ENCODE data around the gene NCOA1. TPM values are rescaled to one million over a fixed set of nuclear protein-coding genes. Genes with fewer than 3 reads are reported as not detected.

NCOA1 gene
- polyA plus RNA-seq, 1 donor (not counting 4 experiments of a cell fraction or from before 2014, with no cell fraction given), result 5.0 TPM

DNA sequence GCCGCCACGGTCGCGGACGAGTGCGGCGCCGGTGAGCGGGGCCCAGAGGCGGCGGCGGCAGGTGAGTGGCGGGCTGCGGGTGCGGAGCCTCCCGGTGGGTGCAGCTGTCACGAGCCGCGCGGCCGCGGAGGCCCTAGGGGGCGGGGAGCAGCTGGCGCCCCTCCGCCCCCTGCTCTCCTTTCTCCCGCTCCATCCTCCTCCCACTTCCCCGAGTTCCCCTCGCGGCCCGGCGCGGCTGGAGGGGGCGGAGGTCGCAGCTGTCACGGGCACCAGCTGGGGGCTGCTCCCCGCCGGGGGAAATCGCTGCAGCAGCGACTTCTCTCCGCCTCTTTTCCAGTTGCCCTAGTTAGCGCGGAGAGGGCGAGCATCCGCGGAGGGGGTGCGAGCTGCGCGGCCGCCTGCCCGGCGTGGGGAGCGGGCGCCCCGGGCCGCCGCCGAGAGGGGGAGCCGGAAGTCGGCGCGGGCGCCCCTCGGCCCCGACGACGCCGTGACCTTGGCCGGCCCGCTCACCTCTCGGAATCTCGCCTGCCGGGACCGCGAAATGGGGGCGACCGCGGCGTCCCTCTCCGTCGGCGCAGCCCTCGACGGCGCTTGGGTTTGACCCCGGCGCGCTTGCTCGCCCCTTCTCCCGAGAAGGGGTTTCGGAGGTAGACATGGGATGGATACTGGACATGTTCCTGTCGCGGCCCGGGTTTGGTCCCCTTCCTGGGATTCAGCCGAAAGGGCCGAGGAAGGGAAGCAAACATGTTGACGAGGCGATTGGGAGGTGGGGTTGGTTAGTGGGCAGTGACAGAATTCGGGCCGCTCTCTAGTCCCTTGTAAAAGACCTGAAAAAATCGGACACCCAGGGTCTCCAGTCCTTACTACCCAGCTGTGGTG, 727 bp downstream of the NCOA1 start:
- Histone ChIP-seq H3K36me3 (ENCODE audit: control insufficient read depth in 2 of 2, extremely low read depth in 1 of 2, insufficient read depth in 2 of 2, low read length in 2 of 2) (no peaks in the 10 kb centered on the region), H3K9me1 (ENCODE audit: control insufficient read depth, extremely low read depth, insufficient read depth, low read length) (no peaks in the 10 kb centered on the region), H3K9ac (ENCODE audit: control insufficient read depth, extremely low read depth, insufficient read depth, low read length) (peak overlapping the region; percentile 71), H3K4me1 (ENCODE audit: control insufficient read depth, extremely low read depth, insufficient read depth, low read length) (peaks cover 8% of the 10 kb centered on the region), H4K20me1 (ENCODE audit: control insufficient read depth, extremely low read depth, insufficient read depth, low read length) (no peaks in the 10 kb centered on the region), H3K27ac (ENCODE audit: control insufficient read depth, insufficient read depth, low read length) (no peak overlapping the region), H2AFZ (ENCODE audit: control insufficient read depth, low read length) (peak overlapping the region; percentile 65), H3K79me2 (ENCODE audit: control insufficient read depth, insufficient read depth, low read length) (no peaks in the 10 kb centered on the region), H3K27me3 (ENCODE audit: control insufficient read depth, extremely low read depth, insufficient read depth, low read length) (no peaks in the 10 kb centered on the region), H3K4me2 (ENCODE audit: control insufficient read depth, extremely low read depth, insufficient read depth, low read depth, low read length) (peak overlapping the region; percentile 68), H3K9me3 (ENCODE audit: control insufficient read depth, low read depth, low read length) (no peaks in the 10 kb centered on the region), H3K4me3 (ENCODE audit: control insufficient read depth in 2 of 3, extremely low read depth in 1 of 3, insufficient read depth in 2 of 3, low read depth in 1 of 3, low read length in 3 of 3) (peak overlapping the region; percentile 57 to 69 (median 67))
- TF ChIP-seq, protein P1, sequence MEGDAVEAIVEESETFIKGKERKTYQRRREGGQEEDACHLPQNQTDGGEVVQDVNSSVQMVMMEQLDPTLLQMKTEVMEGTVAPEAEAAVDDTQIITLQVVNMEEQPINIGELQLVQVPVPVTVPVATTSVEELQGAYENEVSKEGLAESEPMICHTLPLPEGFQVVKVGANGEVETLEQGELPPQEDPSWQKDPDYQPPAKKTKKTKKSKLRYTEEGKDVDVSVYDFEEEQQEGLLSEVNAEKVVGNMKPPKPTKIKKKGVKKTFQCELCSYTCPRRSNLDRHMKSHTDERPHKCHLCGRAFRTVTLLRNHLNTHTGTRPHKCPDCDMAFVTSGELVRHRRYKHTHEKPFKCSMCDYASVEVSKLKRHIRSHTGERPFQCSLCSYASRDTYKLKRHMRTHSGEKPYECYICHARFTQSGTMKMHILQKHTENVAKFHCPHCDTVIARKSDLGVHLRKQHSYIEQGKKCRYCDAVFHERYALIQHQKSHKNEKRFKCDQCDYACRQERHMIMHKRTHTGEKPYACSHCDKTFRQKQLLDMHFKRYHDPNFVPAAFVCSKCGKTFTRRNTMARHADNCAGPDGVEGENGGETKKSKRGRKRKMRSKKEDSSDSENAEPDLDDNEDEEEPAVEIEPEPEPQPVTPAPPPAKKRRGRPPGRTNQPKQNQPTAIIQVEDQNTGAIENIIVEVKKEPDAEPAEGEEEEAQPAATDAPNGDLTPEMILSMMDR (optimal IDR thresholded peaks at IDR 0.05 in 1 of 3, IDR thresholded peaks at IDR 0.05 in 1 of 3, conservative IDR thresholded peaks at IDR 0.05 in 1 of 3; ENCODE audit: extremely low read depth in 1 of 3, insufficient read depth in 2 of 3, low read length in 3 of 3), result no peak
- TF ChIP-seq EZH2 (IDR thresholded peaks at IDR 0.05; ENCODE audit: low read length), result peak; percentile 63
- FAIRE-seq (no peak), DNase-seq (ENCODE audit: low read depth, low spot score) (no peak)
- dilution Hi-C loops (cut with MboI; ENCODE audit: extremely low pct_ligation_motif_present, low sequenced_read_pairs), result no loop called here

DNA sequence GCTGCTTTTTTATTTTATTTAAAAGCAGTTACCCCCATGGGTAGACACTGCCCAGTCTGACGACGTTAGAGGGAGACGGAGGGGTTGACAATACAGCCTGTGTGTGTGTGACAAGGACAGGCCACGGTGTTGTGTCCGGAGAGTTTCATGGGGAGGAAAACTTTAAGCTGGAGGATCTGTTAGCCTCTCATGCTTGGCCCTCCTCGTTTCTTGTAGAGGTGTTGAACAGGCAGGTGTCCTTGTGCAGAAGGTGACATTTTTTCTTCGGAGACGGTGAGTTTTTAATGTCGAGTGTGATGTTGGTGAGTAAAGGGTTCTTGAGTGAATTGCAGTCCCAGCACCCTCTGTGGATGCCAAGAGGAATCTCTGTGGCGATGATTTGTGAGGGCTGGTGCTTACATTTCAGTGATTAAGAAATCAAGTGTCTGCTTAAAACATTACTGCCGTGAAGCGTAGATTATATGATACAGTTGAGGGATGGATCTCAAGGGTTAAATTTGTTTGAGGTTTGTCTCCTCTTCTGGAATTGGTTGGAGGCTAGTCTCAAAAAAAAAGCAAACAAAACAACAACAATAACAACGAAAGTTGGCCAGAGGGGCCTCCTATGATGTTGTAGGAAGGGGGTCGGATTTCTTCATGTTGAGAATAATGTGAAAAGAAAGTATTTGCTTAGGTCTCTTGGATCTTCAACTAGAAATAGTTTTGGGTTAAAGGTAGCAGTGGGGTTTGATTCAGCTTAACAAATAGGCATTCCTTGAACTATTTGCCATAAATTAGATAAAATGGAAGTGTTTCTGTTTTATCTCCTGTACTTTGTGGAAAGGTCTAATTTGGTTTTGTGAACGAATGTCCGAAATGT, 1.6 kb downstream of the NCOA1 start:
- no peaks in the 10 kb centered on the region for H3K27me3 ChIP-seq (ENCODE audit: control insufficient read depth, extremely low read depth, insufficient read depth, low read length)
- H3K9me1 ChIP-seq (ENCODE audit: control insufficient read depth, extremely low read depth, insufficient read depth, low read length), result no peaks in the 10 kb centered on the region
- no peaks in the 10 kb centered on the region for H3K9me3 ChIP-seq (ENCODE audit: control insufficient read depth, low read depth, low read length)
- no peaks in the 10 kb centered on the region for H4K20me1 ChIP-seq (ENCODE audit: control insufficient read depth, extremely low read depth, insufficient read depth, low read length)
- peak overlapping the region in 2 of 3 experiments; percentile 57 to 69 for H3K4me3 ChIP-seq (ENCODE audit: control insufficient read depth in 2 of 3, extremely low read depth in 1 of 3, insufficient read depth in 2 of 3, low read depth in 1 of 3, low read length in 3 of 3)
- FAIRE-seq, result no peak
- H2AFZ ChIP-seq (ENCODE audit: control insufficient read depth, low read length), result no peak overlapping the region
- TF ChIP-seq, protein P1 (optimal IDR thresholded peaks at IDR 0.05 in 1 of 3, IDR thresholded peaks at IDR 0.05 in 1 of 3, conservative IDR thresholded peaks at IDR 0.05 in 1 of 3; ENCODE audit: extremely low read depth in 1 of 3, insufficient read depth in 2 of 3, low read length in 3 of 3), result no peak
- peak; percentile 32 for TF ChIP-seq EZH2 (IDR thresholded peaks at IDR 0.05; ENCODE audit: low read length)
- no peaks in the 10 kb centered on the region for H3K36me3 ChIP-seq (ENCODE audit: control insufficient read depth in 2 of 2, extremely low read depth in 1 of 2, insufficient read depth in 2 of 2, low read length in 2 of 2)
- H3K27ac ChIP-seq (ENCODE audit: control insufficient read depth, insufficient read depth, low read length), result no peak overlapping the region
- no peak overlapping the region for H3K9ac ChIP-seq (ENCODE audit: control insufficient read depth, extremely low read depth, insufficient read depth, low read length)
- H3K4me2 ChIP-seq (ENCODE audit: control insufficient read depth, extremely low read depth, insufficient read depth, low read depth, low read length), result peak overlapping the region; percentile 68
- H3K79me2 ChIP-seq (ENCODE audit: control insufficient read depth, insufficient read depth, low read length), result no peaks in the 10 kb centered on the region
- DNase-seq (ENCODE audit: low read depth, low spot score), result no peak
- peaks cover 8% of the 10 kb centered on the region for H3K4me1 ChIP-seq (ENCODE audit: control insufficient read depth, extremely low read depth, insufficient read depth, low read length)
- dilution Hi-C loops (cut with MboI; ENCODE audit: extremely low pct_ligation_motif_present, low sequenced_read_pairs), result no loop called here

Data from keratinocyte (primary cell).